Gastroesophageal sphincter (tissue), 3 donors: ENCODE measurements around the gene SMYD2.

Experiments
- CTCF ChIP-seq, 4 experiments: fragments of 200-600 bp in 2 of 4; fragments of 450-650 bp in 2 of 4; sonication (generic) in 1 of 4; IDR thresholded peaks; one replicate each; pipeline ENCODE4 v1.5.1; 2017 to 2019; ENCODE audit warnings: antibody characterized with exemption in 4 of 4, mild to moderate bottlenecking in 2 of 4, moderate library complexity in 2 of 4
- EP300 ChIP-seq: sonication (generic); formaldehyde crosslinking; IDR thresholded peaks from one replicate; pipeline ENCODE4 v1.6.1; 2017; ENCODE audit warnings: antibody characterized with exemption, mild to moderate bottlenecking
- POLR2A ChIP-seq, 2 donors: fragments of 450-650 bp; IDR thresholded peaks; one replicate each; pipeline ENCODE4 v1.6.1; 2017; ENCODE audit warnings: antibody characterized with exemption in 2 of 2, mild to moderate bottlenecking in 2 of 2, moderate library complexity in 1 of 2
- POLR2AphosphoS5 ChIP-seq: sonication (generic); formaldehyde crosslinking; IDR thresholded peaks from one replicate; pipeline ENCODE4 v1.6.1; 2017; ENCODE audit warnings: antibody characterized with exemption

GRCh38 chr1:214383381-214384372 lies 102.7 kb downstream of the SMYD2 start:
- TF ChIP-seq CTCF (IDR thresholded peaks at IDR 0.05) (no peak), POLR2A (IDR thresholded peaks at IDR 0.05) (no peak), POLR2AphosphoS5 (no peak), EP300 (no peak)
